Measurements from ENCODE around the gene PLCXD1. TPM values are rescaled to one million over a fixed set of nuclear protein-coding genes. Genes with fewer than 3 reads are reported as not detected.

PLCXD1 gene
- total RNA-seq, 1 donor from 2014 or later, result 25.7 TPM

DNA sequence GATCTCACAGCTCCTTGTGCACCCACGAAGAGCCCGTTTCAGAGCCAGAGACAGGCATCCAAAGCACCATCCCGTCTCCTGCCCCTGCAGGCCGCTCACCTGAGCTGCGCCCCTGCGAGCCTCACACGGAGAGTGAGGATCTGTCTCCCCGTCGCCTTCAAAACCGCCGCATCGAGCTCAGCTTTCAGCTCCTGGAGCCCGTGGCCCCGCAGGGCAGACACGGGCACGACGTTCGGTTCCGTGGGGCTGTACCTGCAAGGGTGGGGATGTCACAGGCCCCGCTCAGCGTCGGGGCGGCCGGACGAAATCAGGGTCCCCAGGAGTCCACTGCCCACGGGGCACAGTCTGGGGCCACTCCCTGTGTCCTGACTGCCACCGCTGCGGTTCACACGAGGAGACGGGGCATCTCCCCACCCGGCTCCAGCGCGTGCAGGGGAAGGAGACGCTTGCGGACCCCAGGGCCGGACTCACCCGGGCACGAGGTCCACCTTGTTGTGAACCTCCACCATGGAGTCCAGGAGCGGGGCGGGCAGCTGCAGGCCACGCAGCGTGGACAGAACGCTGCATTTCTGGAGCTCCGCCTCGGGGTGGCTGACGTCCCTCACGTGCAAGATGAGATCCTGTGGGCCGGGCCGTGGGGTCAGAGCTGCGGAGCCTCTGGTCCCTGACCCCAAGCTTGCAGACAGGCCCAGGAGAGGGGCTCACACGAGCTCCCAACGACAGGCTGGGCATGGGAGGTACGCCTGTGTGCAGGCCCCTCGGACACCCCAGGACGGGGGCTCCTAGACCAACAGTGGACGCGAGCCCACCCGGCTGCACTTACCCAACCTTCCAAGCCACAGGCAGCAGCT, 26.3 kb downstream of the PLCXD1 start:
- Histone ChIP-seq H3K9ac (no peak overlapping the region), H3K4me3 (no peak overlapping the region), H3K4me2 (no peak overlapping the region), H3F3A (ENCODE audit: low read depth) (peaks cover 42% of the 10 kb centered on the region), H3K4me1 (no peaks in the 10 kb centered on the region), H2AFZ (replicated peaks) (no peak overlapping the region), H3K9me3 (ENCODE audit: low read depth) (no peaks in the 10 kb centered on the region), H3K27me3 (no peaks in the 10 kb centered on the region), H4K20me1 (ENCODE audit: low read depth) (no peaks in the 10 kb centered on the region), H3K36me3 (peaks cover 16% of the 10 kb centered on the region), H3K27ac (no peak overlapping the region), H3K79me2 (ENCODE audit: low read depth) (no peaks in the 10 kb centered on the region)
- H3K27ac Mint-ChIP-seq, result no peak overlapping the region
- peaks cover 11% of the 10 kb centered on the region for H3K27me3 Mint-ChIP-seq (ENCODE audit: insufficient read depth, low read depth)
- no peak overlapping the region for H3K4me3 Mint-ChIP-seq
- DNase-seq (ENCODE audit: low spot score), result no peak
- no peak for TF ChIP-seq EZH2 (IDR thresholded peaks at IDR 0.05)
- H3K36me3 Mint-ChIP-seq, result peaks cover 25% of the 10 kb centered on the region
- no peaks in the 10 kb centered on the region for H3K9me3 Mint-ChIP-seq
- H3K4me1 Mint-ChIP-seq, result no peaks in the 10 kb centered on the region

DNA sequence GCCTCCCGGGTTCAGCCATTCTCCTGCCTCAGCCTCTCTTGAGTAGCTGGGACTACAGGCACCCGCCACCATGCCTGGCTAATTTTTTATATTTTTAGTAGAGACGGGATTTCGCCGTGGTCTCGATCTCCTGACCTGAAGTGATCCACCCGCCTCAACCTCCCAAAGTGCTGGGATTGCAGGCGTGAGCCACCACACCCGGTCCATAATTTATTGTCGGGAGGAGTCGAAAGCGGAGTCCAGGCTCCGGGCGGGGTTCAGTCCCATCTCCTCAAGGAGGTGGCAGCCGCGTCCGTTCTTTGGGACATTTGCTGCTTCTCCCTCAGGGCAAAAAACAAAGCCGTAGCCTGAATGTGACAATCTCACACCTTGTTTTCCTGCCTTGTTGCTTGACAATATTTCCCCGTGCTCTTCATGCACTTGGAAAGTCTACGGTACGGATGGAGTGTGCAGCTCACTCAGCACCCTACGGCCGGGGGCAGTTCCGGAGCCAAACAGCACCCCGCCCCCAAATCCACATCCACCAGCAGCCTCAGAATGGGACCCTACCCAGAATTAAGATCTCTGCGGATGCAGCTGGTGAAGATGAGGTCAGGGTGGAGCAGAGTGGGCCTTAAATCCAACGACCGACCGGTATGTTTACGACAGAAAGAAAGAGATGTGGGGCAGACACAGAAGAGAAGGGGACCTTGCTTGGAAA, 27.8 kb downstream of the PLCXD1 start:
- Histone ChIP-seq H4K20me1 (ENCODE audit: low read depth) (no peaks in the 10 kb centered on the region), H3F3A (ENCODE audit: low read depth) (peaks cover 31% of the 10 kb centered on the region), H3K27ac (no peak overlapping the region), H3K9me3 (ENCODE audit: low read depth) (no peaks in the 10 kb centered on the region), H3K27me3 (no peaks in the 10 kb centered on the region), H3K36me3 (peaks cover 10% of the 10 kb centered on the region), H3K4me1 (no peaks in the 10 kb centered on the region), H2AFZ (replicated peaks) (no peak overlapping the region), H3K4me3 (no peak overlapping the region), H3K79me2 (ENCODE audit: low read depth) (no peaks in the 10 kb centered on the region), H3K9ac (no peak overlapping the region), H3K4me2 (no peak overlapping the region)
- DNase-seq (ENCODE audit: low spot score), result no peak
- no peaks in the 10 kb centered on the region for H3K9me3 Mint-ChIP-seq
- H3K27me3 Mint-ChIP-seq (ENCODE audit: insufficient read depth, low read depth), result peaks cover 13% of the 10 kb centered on the region
- H3K36me3 Mint-ChIP-seq, result peaks cover 24% of the 10 kb centered on the region
- TF ChIP-seq EZH2 (IDR thresholded peaks at IDR 0.05) (no peak), EZH2phosphoT487 (IDR thresholded peaks at IDR 0.05) (no peak)
- TF ChIP-seq, protein P1, sequence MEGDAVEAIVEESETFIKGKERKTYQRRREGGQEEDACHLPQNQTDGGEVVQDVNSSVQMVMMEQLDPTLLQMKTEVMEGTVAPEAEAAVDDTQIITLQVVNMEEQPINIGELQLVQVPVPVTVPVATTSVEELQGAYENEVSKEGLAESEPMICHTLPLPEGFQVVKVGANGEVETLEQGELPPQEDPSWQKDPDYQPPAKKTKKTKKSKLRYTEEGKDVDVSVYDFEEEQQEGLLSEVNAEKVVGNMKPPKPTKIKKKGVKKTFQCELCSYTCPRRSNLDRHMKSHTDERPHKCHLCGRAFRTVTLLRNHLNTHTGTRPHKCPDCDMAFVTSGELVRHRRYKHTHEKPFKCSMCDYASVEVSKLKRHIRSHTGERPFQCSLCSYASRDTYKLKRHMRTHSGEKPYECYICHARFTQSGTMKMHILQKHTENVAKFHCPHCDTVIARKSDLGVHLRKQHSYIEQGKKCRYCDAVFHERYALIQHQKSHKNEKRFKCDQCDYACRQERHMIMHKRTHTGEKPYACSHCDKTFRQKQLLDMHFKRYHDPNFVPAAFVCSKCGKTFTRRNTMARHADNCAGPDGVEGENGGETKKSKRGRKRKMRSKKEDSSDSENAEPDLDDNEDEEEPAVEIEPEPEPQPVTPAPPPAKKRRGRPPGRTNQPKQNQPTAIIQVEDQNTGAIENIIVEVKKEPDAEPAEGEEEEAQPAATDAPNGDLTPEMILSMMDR (IDR thresholded peaks at IDR 0.05), result no peak
- H3K27ac Mint-ChIP-seq, result no peak overlapping the region
- no peaks in the 10 kb centered on the region for H3K4me1 Mint-ChIP-seq
- no peak overlapping the region for H3K4me3 Mint-ChIP-seq

DNA sequence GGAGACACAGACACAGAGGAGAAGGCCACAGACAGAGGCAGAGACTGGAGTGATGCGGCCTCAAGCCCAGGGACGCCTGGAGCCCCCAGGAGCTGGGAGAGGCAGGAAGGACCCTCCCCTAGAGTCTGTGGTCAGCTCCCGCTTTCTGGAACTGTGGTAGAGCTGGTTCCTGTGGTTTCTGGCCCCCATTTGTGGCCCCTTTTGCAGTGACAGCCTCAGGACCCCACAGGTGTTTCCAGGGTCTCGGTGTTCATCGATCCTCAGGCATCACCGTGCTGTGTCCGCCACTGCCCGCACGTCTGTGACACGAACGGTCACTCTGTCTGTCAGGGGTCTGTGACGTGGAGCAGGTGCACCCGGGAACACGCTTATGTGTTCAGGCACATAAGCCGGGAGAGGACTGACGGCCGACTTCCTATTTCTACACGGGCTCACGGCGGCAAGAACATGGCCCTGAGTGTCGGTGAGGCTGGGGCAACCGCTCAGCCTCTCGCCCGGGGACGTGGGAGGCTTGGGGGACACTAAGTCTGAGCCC, 29.5 kb downstream of the PLCXD1 start:
- Histone ChIP-seq H3K79me2 (ENCODE audit: low read depth) (no peaks in the 10 kb centered on the region), H3F3A (ENCODE audit: low read depth) (peaks cover 19% of the 10 kb centered on the region), H2AFZ (replicated peaks) (no peak overlapping the region), H3K9ac (no peak overlapping the region), H3K27me3 (no peaks in the 10 kb centered on the region), H3K36me3 (peaks cover 10% of the 10 kb centered on the region), H3K4me2 (no peak overlapping the region), H3K9me3 (ENCODE audit: low read depth) (no peaks in the 10 kb centered on the region), H3K4me1 (no peaks in the 10 kb centered on the region), H4K20me1 (ENCODE audit: low read depth) (no peaks in the 10 kb centered on the region), H3K27ac (no peak overlapping the region), H3K4me3 (no peak overlapping the region)
- Mint-ChIP-seq H3K4me1 (no peaks in the 10 kb centered on the region), H3K4me3 (no peak overlapping the region), H3K9me3 (no peaks in the 10 kb centered on the region), H3K27ac (no peak overlapping the region), H3K36me3 (peaks cover 22% of the 10 kb centered on the region), H3K27me3 (ENCODE audit: insufficient read depth, low read depth) (peaks cover 13% of the 10 kb centered on the region)
- DNase-seq (ENCODE audit: low spot score), result no peak
- TF ChIP-seq, protein P1 (IDR thresholded peaks at IDR 0.05), result no peak
- TF ChIP-seq EZH2phosphoT487 (IDR thresholded peaks at IDR 0.05) (no peak), EZH2 (IDR thresholded peaks at IDR 0.05) (no peak)

Data from neural progenitor cell (in vitro differentiated cells).